PC-9 (cell line): ENCODE measurements around the gene ADAMTSL3.

Experiments used
- EZH2 ChIP-seq: fragments of 200-600 bp; sonication (generic); IDR thresholded peaks from 2 replicates; pipeline ENCODE4 v1.8.0; 2017; ENCODE audit warnings: antibody characterized with exemption, low read depth
- TF ChIP-seq, protein P1 (sequence below): fragments of 200-600 bp; sonication (generic); conservative IDR thresholded peaks from 2 replicates; pipeline ENCODE4 v1.6.1; 2017; ENCODE audit warnings: mixed run types, antibody characterized with exemption, mild to moderate bottlenecking, moderate library complexity

DNA sequence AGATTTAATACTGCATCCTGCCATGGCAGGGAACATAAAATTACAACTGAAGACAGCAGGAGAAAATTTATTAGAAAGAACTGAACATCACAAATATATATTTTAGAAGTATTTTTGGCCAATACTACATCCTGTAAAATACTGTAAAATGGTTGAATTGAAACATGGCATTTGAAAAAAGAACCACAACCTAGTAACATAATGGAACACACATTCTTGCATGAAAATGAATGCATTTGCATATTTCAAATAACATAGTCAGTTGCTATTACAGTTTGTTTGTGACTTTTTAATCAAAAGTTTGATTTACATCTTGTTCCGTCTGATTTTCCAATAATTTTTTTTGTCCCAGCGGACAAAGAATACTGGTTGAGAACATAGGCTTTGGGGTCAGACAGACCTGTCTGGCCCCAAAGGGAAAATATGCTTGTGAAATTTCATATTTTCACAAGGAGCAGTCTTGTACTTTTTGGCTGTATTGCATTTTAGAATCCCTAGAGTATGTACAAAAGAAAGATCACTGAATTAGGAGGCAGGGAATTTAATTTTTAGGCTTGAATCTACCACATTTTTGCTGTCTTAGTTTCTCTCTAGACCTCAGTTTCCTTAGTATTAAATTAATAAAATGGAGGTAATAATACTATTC lies 268.8 kb downstream of the ADAMTSL3 start:
- TF ChIP-seq, protein P1, sequence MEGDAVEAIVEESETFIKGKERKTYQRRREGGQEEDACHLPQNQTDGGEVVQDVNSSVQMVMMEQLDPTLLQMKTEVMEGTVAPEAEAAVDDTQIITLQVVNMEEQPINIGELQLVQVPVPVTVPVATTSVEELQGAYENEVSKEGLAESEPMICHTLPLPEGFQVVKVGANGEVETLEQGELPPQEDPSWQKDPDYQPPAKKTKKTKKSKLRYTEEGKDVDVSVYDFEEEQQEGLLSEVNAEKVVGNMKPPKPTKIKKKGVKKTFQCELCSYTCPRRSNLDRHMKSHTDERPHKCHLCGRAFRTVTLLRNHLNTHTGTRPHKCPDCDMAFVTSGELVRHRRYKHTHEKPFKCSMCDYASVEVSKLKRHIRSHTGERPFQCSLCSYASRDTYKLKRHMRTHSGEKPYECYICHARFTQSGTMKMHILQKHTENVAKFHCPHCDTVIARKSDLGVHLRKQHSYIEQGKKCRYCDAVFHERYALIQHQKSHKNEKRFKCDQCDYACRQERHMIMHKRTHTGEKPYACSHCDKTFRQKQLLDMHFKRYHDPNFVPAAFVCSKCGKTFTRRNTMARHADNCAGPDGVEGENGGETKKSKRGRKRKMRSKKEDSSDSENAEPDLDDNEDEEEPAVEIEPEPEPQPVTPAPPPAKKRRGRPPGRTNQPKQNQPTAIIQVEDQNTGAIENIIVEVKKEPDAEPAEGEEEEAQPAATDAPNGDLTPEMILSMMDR, result no peak
- TF ChIP-seq EZH2, result no peak
